ENCODE results near the gene VTI1A. TPM values are rescaled to one million over a fixed set of nuclear protein-coding genes. Genes with fewer than 3 reads are reported as not detected.
"Not testable (repeated sequence)": the region's sequence is repeated elsewhere in the genome, so short reads cannot be mapped to it uniquely, and the experiment has no call there.

VTI1A gene
- total RNA-seq, 1 donor from 2014 or later: 26.3 TPM

GRCh38 chr10:112852306-112852705 lies 405.3 kb downstream of the VTI1A start:
- peaks cover 5% of the 10 kb centered on the region for H3K27me3 Mint-ChIP-seq (ENCODE audit: unreplicated experiment)
- H3K36me3 Mint-ChIP-seq (ENCODE audit: unreplicated experiment): peaks cover 7% of the 10 kb centered on the region
- H3K4me1 Mint-ChIP-seq (ENCODE audit: unreplicated experiment): no peaks in the 10 kb centered on the region
- DNase-seq (ENCODE audit: extremely low spot score, unreplicated experiment): no peak
- TF ChIP-seq, protein P1, sequence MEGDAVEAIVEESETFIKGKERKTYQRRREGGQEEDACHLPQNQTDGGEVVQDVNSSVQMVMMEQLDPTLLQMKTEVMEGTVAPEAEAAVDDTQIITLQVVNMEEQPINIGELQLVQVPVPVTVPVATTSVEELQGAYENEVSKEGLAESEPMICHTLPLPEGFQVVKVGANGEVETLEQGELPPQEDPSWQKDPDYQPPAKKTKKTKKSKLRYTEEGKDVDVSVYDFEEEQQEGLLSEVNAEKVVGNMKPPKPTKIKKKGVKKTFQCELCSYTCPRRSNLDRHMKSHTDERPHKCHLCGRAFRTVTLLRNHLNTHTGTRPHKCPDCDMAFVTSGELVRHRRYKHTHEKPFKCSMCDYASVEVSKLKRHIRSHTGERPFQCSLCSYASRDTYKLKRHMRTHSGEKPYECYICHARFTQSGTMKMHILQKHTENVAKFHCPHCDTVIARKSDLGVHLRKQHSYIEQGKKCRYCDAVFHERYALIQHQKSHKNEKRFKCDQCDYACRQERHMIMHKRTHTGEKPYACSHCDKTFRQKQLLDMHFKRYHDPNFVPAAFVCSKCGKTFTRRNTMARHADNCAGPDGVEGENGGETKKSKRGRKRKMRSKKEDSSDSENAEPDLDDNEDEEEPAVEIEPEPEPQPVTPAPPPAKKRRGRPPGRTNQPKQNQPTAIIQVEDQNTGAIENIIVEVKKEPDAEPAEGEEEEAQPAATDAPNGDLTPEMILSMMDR (IDR thresholded peaks at IDR 0.05): no peak
- H3K9me3 Mint-ChIP-seq (ENCODE audit: unreplicated experiment): peaks cover 14% of the 10 kb centered on the region
- H3K4me3 Mint-ChIP-seq (ENCODE audit: unreplicated experiment): no peak overlapping the region
- no peak overlapping the region for H3K27ac Mint-ChIP-seq (ENCODE audit: unreplicated experiment)

GRCh38 chr10:112855134-112855533 lies 408.1 kb downstream of the VTI1A start:
- H3K4me3 Mint-ChIP-seq (ENCODE audit: unreplicated experiment): no peak overlapping the region
- peaks cover 3% of the 10 kb centered on the region for H3K9me3 Mint-ChIP-seq (ENCODE audit: unreplicated experiment)
- no peak for DNase-seq (ENCODE audit: extremely low spot score, unreplicated experiment)
- no peak overlapping the region for H3K27ac Mint-ChIP-seq (ENCODE audit: unreplicated experiment)
- peaks cover 3% of the 10 kb centered on the region for H3K36me3 Mint-ChIP-seq (ENCODE audit: unreplicated experiment)
- no peaks in the 10 kb centered on the region for H3K4me1 Mint-ChIP-seq (ENCODE audit: unreplicated experiment)
- peaks cover 5% of the 10 kb centered on the region for H3K27me3 Mint-ChIP-seq (ENCODE audit: unreplicated experiment)
- TF ChIP-seq, protein P1 (IDR thresholded peaks at IDR 0.05): no peak

- Mint-ChIP-seq H3K36me3 (ENCODE audit: unreplicated experiment) (peaks cover 3% of the 10 kb centered on the region), H3K27ac (ENCODE audit: unreplicated experiment) (no peak overlapping the region), H3K27me3 (ENCODE audit: unreplicated experiment) (no peaks in the 10 kb centered on the region), H3K4me1 (ENCODE audit: unreplicated experiment) (no peaks in the 10 kb centered on the region), H3K4me3 (ENCODE audit: unreplicated experiment) (no peak overlapping the region), H3K9me3 (ENCODE audit: unreplicated experiment) (peaks cover 3% of the 10 kb centered on the region)
- TF ChIP-seq, protein P1 (IDR thresholded peaks at IDR 0.05): no peak
- DNase-seq (ENCODE audit: extremely low spot score, unreplicated experiment): no peak
Measured at GRCh38 chr10:112857493-112857892, 410.5 kb downstream of the VTI1A start.

DNA sequence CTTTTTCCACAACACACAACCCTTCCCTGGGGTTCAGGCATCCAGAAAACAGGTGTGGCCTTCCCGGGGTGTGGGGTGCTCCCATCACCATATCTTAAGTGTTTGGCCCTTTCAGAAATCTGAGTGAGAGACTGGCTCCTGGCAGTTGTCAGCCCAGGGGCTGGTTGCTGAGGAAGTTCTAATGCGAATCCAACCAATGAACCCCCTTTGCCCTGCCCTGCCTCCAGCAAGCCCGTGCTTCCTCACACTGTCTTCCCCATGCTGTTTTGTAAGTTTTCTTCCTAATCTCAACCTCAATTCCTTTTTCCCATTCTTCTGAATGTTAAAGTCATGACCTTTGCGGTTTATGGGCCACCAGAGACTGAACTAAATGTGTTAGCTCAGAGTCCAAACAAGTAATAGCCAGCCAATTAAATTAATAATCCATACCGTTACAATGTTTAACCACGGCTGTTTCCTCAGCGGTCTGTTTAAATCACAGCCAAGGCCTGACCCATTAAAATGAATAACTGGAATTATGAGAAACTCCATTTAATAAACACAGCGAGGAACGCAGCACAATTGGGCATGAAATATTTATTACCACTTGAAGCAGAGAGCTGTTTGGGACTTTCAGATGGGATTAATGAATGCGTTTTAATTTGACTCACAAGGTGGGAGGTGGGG lies 412.1 kb downstream of the VTI1A start:
- TF ChIP-seq, protein P1 (IDR thresholded peaks at IDR 0.05): no peak
- Mint-ChIP-seq H3K4me3 (ENCODE audit: unreplicated experiment) (no peak overlapping the region), H3K4me1 (ENCODE audit: unreplicated experiment) (no peaks in the 10 kb centered on the region), H3K36me3 (ENCODE audit: unreplicated experiment) (no peaks in the 10 kb centered on the region), H3K27me3 (ENCODE audit: unreplicated experiment) (no peaks in the 10 kb centered on the region), H3K27ac (ENCODE audit: unreplicated experiment) (no peak overlapping the region), H3K9me3 (ENCODE audit: unreplicated experiment) (peaks cover 3% of the 10 kb centered on the region)
- no peak for DNase-seq (ENCODE audit: extremely low spot score, unreplicated experiment)

GRCh38 chr10:112859793-112860192 lies 412.8 kb downstream of the VTI1A start:
- no peaks in the 10 kb centered on the region for H3K4me1 Mint-ChIP-seq (ENCODE audit: unreplicated experiment)
- no peak overlapping the region for H3K4me3 Mint-ChIP-seq (ENCODE audit: unreplicated experiment)
- TF ChIP-seq, protein P1 (IDR thresholded peaks at IDR 0.05): no peak
- H3K36me3 Mint-ChIP-seq (ENCODE audit: unreplicated experiment): no peaks in the 10 kb centered on the region
- H3K27ac Mint-ChIP-seq (ENCODE audit: unreplicated experiment): no peak overlapping the region
- H3K9me3 Mint-ChIP-seq (ENCODE audit: unreplicated experiment): peaks cover 7% of the 10 kb centered on the region
- DNase-seq (ENCODE audit: extremely low spot score, unreplicated experiment): no peak
- H3K27me3 Mint-ChIP-seq (ENCODE audit: unreplicated experiment): no peaks in the 10 kb centered on the region

DNA sequence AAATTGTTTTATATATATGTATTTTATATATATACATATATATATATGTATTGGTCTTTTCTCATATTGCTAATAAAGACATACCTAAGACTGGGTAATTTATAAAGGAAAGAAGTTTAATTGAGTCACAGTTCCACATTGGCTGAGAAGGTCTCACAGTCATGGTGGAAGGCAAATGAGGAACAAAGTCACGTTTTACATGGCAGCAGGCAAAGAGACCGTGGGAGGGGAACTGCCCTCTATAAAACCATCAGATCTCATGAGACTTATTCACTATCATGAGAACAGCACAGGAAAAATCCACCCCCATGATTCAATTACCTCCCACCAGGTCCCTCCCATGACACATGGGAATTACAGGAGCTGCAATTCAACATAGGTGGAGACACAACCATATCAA lies 416.4 kb downstream of the VTI1A start:
- not testable (repeated sequence) for H3K4me1 Mint-ChIP-seq (ENCODE audit: unreplicated experiment); H3K27me3 Mint-ChIP-seq (ENCODE audit: unreplicated experiment); DNase-seq (ENCODE audit: extremely low spot score, unreplicated experiment); H3K27ac Mint-ChIP-seq (ENCODE audit: unreplicated experiment); H3K4me3 Mint-ChIP-seq (ENCODE audit: unreplicated experiment); H3K9me3 Mint-ChIP-seq (ENCODE audit: unreplicated experiment); H3K36me3 Mint-ChIP-seq (ENCODE audit: unreplicated experiment)

Measured in osteocyte (in vitro differentiated cells).